Measurements from ENCODE around the gene PLEKHJ1. TPM values are rescaled to one million over a fixed set of nuclear protein-coding genes. Genes with fewer than 3 reads are reported as not detected.

PLEKHJ1 gene
- total and polyA plus RNA-seq, 2 of the 13 experiments (the other 11 are each of a cell fraction or from before 2014, with no cell fraction given): 70.5 to 130 TPM

GRCh38 chr19:2252797-2253105 is 16.6 kb upstream of the PLEKHJ1 start (continued):
- no peak for TF ChIP-seq MNT (IDR thresholded peaks at IDR 0.05)
- 0 out of 2 replicates have a peak, but pooled peaks have one; percentile 55 for TF ChIP-seq HOXD1 (CRISPR knock-in tag; IDR thresholded peaks at IDR 0.05)
- TF ChIP-seq ZNF816 (CRISPR knock-in tag; IDR thresholded peaks at IDR 0.05; ENCODE audit: borderline replicate concordance): 0 out of 2 replicates have a peak, but pooled peaks have one; percentile 36
- TF ChIP-seq ISX (CRISPR knock-in tag; conservative IDR thresholded peaks at IDR 0.05): 0 out of 2 replicates have a peak, but pooled peaks have one; percentile 48
- 0 out of 2 replicates have a peak, but pooled peaks have one; percentile 43 for TF ChIP-seq ZNF253 (CRISPR knock-in tag; IDR thresholded peaks at IDR 0.05; ENCODE audit: borderline replicate concordance)
- TF ChIP-seq CENPBD1 (CRISPR knock-in tag; IDR thresholded peaks at IDR 0.05; ENCODE audit: borderline replicate concordance, low read depth): no peak
- no peak for TF ChIP-seq PLRG1 (conservative IDR thresholded peaks at IDR 0.05)
- no peak for TF ChIP-seq SIN3B (IDR thresholded peaks at IDR 0.05; ENCODE audit: low read length)
- no peak for TF ChIP-seq AGO1 (IDR thresholded peaks at IDR 0.05; ENCODE audit: low read depth, low read length, poor library complexity, severe bottlenecking)
- 0 out of 2 replicates have a peak, but pooled peaks have one; percentile 60 for TF ChIP-seq ZNF678 (CRISPR knock-in tag; IDR thresholded peaks at IDR 0.05)
- no peak for TF ChIP-seq ZNF878 (CRISPR knock-in tag; IDR thresholded peaks at IDR 0.05)
- TF ChIP-seq ZNF772 (CRISPR knock-in tag; IDR thresholded peaks at IDR 0.05): 0 out of 2 replicates have a peak, but pooled peaks have one; percentile 70
- no peak for TF ChIP-seq RXRB (CRISPR knock-in tag; IDR thresholded peaks at IDR 0.05; ENCODE audit: borderline replicate concordance)
- TF ChIP-seq ATF6 (CRISPR knock-in tag; conservative IDR thresholded peaks at IDR 0.05): no peak
- no peak for TF ChIP-seq ZNF780A (CRISPR knock-in tag; IDR thresholded peaks at IDR 0.05)
- TF ChIP-seq DDIT3 (CRISPR knock-in tag; IDR thresholded peaks at IDR 0.05): no peak
- no peak for TF ChIP-seq ZNF562 (CRISPR knock-in tag; IDR thresholded peaks at IDR 0.05; ENCODE audit: borderline replicate concordance)
- no peak for TF ChIP-seq RELA (CRISPR knock-in tag; IDR thresholded peaks at IDR 0.05)
- no peak for TF ChIP-seq FOXO1 (CRISPR knock-in tag; IDR thresholded peaks at IDR 0.05)
- no peak for TF ChIP-seq ZNF569 (CRISPR knock-in tag; IDR thresholded peaks at IDR 0.05; ENCODE audit: borderline replicate concordance)
- 0 out of 2 replicates have a peak, but pooled peaks have one; percentile 31 for TF ChIP-seq ZNF143 (CRISPR knock-in tag; IDR thresholded peaks at IDR 0.05)
- TF ChIP-seq HOXA9 (CRISPR knock-in tag; IDR thresholded peaks at IDR 0.05; ENCODE audit: borderline replicate concordance): no peak
- peak; percentile 84; the same call in 1 of the 2 replicates for TF ChIP-seq NFKB2 (CRISPR knock-in tag; IDR thresholded peaks at IDR 0.05; ENCODE audit: borderline replicate concordance)
- no peak for TF ChIP-seq ZNF235 (CRISPR knock-in tag; IDR thresholded peaks at IDR 0.05; ENCODE audit: borderline replicate concordance)
- peak; percentile 69; the same call in 1 of the 2 replicates for TF ChIP-seq ZNF343 (CRISPR knock-in tag; IDR thresholded peaks at IDR 0.05)
- no peak for TF ChIP-seq ZKSCAN8 (CRISPR knock-in tag; IDR thresholded peaks at IDR 0.05; ENCODE audit: borderline replicate concordance)
- TF ChIP-seq FOXP1 (IDR thresholded peaks at IDR 0.05): no peak
- TF ChIP-seq FOXP1 (CRISPR knock-in tag; IDR thresholded peaks at IDR 0.05): no peak
